Lower leg skin (tissue), 4 donors: Measurements from ENCODE around the gene DENND11. TPM values are rescaled to one million over a fixed set of nuclear protein-coding genes. Genes with fewer than 3 reads are reported as not detected.

ENCODE experiments used
- DNase-seq, 2 donors: peaks; one replicate each; pipeline ENCODE4 v3.0.0-alpha.2; 2019; ENCODE audit warnings: low spot score in 2 of 2
- H3K4me3 ChIP-seq: fragments of 200-600 bp; sonication (generic); 2 replicates; pipeline ENCODE4 v1.5.1; 2017; ENCODE audit warnings: mild to moderate bottlenecking, low read depth; ENCODE audit not compliant: poor library complexity, severe bottlenecking
- POLR2A ChIP-seq, 2 donors: fragments of 450-650 bp; IDR thresholded peaks; one replicate each; pipeline ENCODE4 v1.6.1; 2016 to 2017; ENCODE audit warnings: antibody characterized with exemption in 2 of 2, mild to moderate bottlenecking in 1 of 2, moderate library complexity in 1 of 2
- WGBS, 2 donors: methylation state at CpG; one replicate each; pipeline ENCODE4 v1.1.5; 2018; 5-methylcytosine and 5-hydroxymethylcytosine counted together
- intact Hi-C: fragments of 100-400 bp; cut with DNase I; formaldehyde crosslinking; loops from one replicate; pipeline ENCODE4 v1.15.0; 2023; ENCODE audit warnings: low total_unique reads
- total RNA-seq, 4 donors: library from RNA; depleted of rRNA; stranded (reverse); fragments of >200 nt; gene quantifications; one replicate each; pipeline ENCODE4 v1.1.0, GENCODE V29; 2016
- TF ChIP-seq, protein P1 (sequence below), 3 donors: fragments of 450-650 bp; IDR thresholded peaks; one replicate each; pipeline ENCODE4 v1.5.1; 2016; ENCODE audit warnings: antibody characterized with exemption in 3 of 3, mild to moderate bottlenecking in 3 of 3, moderate library complexity in 2 of 3

Gene DENND11
- total RNA-seq, 4 donors from 2014 or later, result 11.6 to 15.8 (median 14.6) TPM

GRCh38 chr7:141722529-141722928, 20.6 kb upstream of the DENND11 start:
- TF ChIP-seq, protein P1, sequence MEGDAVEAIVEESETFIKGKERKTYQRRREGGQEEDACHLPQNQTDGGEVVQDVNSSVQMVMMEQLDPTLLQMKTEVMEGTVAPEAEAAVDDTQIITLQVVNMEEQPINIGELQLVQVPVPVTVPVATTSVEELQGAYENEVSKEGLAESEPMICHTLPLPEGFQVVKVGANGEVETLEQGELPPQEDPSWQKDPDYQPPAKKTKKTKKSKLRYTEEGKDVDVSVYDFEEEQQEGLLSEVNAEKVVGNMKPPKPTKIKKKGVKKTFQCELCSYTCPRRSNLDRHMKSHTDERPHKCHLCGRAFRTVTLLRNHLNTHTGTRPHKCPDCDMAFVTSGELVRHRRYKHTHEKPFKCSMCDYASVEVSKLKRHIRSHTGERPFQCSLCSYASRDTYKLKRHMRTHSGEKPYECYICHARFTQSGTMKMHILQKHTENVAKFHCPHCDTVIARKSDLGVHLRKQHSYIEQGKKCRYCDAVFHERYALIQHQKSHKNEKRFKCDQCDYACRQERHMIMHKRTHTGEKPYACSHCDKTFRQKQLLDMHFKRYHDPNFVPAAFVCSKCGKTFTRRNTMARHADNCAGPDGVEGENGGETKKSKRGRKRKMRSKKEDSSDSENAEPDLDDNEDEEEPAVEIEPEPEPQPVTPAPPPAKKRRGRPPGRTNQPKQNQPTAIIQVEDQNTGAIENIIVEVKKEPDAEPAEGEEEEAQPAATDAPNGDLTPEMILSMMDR (IDR thresholded peaks at IDR 0.05), result no peak
- no peak for TF ChIP-seq POLR2A (IDR thresholded peaks at IDR 0.05)
- intact Hi-C loops, result no loop called here
- no peak for DNase-seq
- 92 to 100% methylated on average over 2 of the region's 2 CpGs for WGBS, 2 donors
- H3K4me3 ChIP-seq, result no peak overlapping the region

DNA sequence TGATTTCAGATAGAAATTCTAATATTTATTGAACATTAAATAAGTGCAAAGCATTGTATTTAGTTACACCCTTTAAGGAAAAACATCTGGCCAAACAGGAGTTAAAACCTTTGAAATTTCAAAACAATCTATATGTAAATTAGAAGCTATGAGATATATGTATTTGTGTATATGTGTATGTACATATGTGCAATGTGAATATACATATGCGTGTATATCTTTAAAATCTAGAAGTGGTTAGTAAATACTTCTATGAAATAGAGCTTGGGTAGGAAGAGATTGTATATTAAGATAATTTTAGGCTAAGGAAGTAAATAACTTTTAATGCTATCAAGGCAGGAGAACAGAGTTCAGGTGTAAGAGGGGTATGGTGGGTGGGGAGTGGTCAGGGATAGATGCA, 15.5 kb upstream of the DENND11 start:
- TF ChIP-seq, protein P1 (IDR thresholded peaks at IDR 0.05), result no peak
- TF ChIP-seq POLR2A (IDR thresholded peaks at IDR 0.05), result no peak
- intact Hi-C loops, result no loop called here
- H3K4me3 ChIP-seq, result no peak overlapping the region
- 89 to 93% methylated on average over 1 of the region's 1 CpG for WGBS, 2 donors
- no peak for DNase-seq

- no peak for DNase-seq
- 77 to 83% methylated on average over 6 of the region's 6 CpGs for WGBS, 2 donors
- intact Hi-C loops, result no loop called here
- TF ChIP-seq, protein P1 (IDR thresholded peaks at IDR 0.05), result no peak
- no peak for TF ChIP-seq POLR2A (IDR thresholded peaks at IDR 0.05)
- no peak overlapping the region for H3K4me3 ChIP-seq
These were observed 14.1 kb upstream of the DENND11 start for GRCh38 chr7:141715794-141716689.

DNA sequence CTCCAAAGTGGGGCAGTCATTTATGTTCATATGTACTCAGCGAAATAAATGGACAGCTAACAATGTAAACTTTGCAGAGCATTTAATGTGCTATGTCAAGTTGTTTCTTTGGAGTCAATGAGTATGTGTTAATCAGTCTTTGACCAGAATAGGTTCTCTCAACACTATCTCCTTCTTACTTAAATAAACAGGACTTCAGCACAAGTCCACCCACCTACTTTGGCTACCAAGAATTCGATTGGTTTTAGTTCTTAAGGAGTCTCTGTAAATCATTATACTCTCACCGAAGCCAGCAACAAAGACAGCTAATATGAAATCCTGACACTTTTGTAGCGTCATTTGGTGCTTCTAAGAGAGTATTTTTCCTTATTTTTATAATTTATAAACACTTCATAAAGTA, 13.1 kb upstream of the DENND11 start:
- TF ChIP-seq POLR2A (IDR thresholded peaks at IDR 0.05), result no peak
- TF ChIP-seq, protein P1 (IDR thresholded peaks at IDR 0.05), result no peak
- 59 to 80% methylated on average over 4 of the region's 4 CpGs for WGBS, 2 donors
- intact Hi-C loops, result no loop called here
- no peak overlapping the region for H3K4me3 ChIP-seq
- no peak for DNase-seq

GRCh38 chr7:141714571-141714970, 12.6 kb upstream of the DENND11 start:
- WGBS, 2 donors, result 76 to 93% methylated on average over 2 of the region's 2 CpGs
- no peak for DNase-seq
- H3K4me3 ChIP-seq, result no peak overlapping the region
- TF ChIP-seq, protein P1 (IDR thresholded peaks at IDR 0.05), result no peak
- no peak for TF ChIP-seq POLR2A (IDR thresholded peaks at IDR 0.05)
- intact Hi-C loops, result no loop called here
